Activated CD4-positive, alpha-beta T cell treated with anti-CD3 and anti-CD28 coated beads, Interleukin-2, amount 50 U/mL, for 24 hours (primary cell): ENCODE measurements around the gene ESF1.

ENCODE experiments used
- DNase-seq, 2 donors: peaks; one replicate each; pipeline ENCODE4 v3.0.0-alpha.2; 2020; ENCODE audit warnings: low read depth in 1 of 2, low spot score in 1 of 2

ESF1 gene

GRCh38 chr20:13684566-13685222 is 100.0 kb downstream of the ESF1 start:
- no peak for DNase-seq

- DNase-seq = no peak
Measured at GRCh38 chr20:13683833-13684232, 100.9 kb downstream of the ESF1 start.

DNA sequence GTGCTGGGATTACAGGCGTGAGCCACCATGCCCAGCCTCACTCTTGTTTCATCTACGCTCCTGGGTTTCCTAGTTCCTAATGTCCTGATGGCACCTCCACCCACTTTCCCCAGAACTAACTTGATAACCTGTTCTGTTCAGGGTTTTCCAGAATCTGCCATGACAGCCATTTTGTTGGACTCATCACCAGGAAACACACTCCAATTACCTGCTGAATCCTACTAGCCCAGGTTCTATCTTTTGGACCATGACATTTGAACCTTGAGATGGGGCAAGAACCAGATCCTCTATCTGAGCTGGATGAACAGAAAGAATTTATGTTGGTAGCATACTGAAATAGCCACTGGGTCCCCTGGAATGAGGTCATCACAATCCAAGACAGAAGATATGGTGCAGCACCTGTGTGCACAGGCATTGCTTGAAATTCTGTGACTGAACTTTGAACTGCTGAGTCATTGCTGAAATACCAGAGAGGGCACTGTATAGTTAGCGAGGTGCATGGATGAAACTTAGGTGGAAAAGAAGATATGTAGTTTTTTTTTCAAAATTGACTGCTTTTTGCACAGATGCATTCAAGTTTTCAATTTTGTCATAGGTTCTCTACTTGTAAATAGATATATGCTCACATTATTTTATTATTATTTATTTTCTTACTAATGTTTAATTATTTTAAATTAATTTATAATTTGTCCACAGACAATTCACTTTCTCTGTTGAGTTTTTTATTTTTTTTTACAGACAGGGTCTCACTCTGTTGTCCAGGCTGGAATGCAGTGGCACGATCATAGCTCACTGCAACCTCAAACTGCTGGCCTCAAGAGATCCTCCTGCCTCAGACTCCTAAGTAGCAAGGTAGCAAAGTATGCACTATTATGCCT is 103.2 kb downstream of the ESF1 start:
- no peak for DNase-seq

- no peak for DNase-seq
Measured at GRCh38 chr20:13678944-13679343, 105.8 kb downstream of the ESF1 start.

- no peak for DNase-seq
Measured at GRCh38 chr20:13677241-13677640, 107.5 kb downstream of the ESF1 start.

GRCh38 chr20:13676682-13677081 is 108.0 kb downstream of the ESF1 start:
- DNase-seq = no peak

DNA sequence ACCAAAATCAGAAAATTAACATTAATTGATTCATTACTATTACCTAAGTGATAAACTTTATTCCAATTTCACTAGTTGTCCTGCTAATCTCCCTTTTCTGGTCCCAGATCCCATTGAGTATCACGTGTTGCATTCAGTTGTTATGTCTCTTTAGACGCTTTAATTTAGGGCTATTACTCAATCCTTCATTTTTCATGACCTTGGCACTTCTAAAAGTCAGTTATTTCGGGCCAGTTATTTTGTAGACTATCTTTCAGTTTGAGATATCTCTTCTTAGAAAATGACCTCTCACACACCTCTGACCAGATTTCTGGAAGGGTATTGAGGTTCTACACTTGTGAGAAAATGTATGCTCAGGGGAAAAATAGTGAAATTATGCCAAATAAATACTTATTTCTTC is 112.0 kb downstream of the ESF1 start:
- no peak for DNase-seq

- DNase-seq = no peak
Measured at GRCh38 chr20:13671916-13672378, 112.8 kb downstream of the ESF1 start.

- no peak for DNase-seq
Measured at GRCh38 chr20:13671512-13671911, 113.2 kb downstream of the ESF1 start.

DNA sequence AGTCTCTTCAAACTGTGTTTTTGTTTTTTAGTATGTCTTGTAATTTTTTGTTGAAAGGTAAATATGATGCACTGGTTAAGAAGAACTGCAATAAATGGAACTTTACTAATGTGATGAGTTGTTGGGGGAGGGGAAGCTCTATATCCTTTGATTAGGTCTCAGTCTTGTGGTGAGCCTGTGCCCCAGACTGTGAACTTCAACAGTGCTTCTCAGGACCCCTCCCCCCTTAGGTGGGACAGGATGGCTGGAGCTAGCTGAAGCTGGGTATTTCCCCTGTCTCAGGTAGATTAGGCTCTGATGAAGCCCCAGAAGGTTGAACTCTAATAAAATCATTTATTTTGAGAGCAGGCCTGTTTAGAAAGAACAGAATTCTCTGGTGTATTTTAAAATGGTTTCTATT is 114.6 kb downstream of the ESF1 start:
- no peak for DNase-seq

- no peak for DNase-seq
Measured at GRCh38 chr20:13665709-13666395, 118.9 kb downstream of the ESF1 start.
